GM12873 (cell line): Measurements from ENCODE around the gene CPEB1.

ENCODE experiments used
- CTCF ChIP-seq: IDR thresholded peaks from 2 replicates; pipeline ENCODE4 v1.5.1; 2012; ENCODE audit warnings: low read depth, mild to moderate bottlenecking, moderate library complexity, low read length, control low read depth; ENCODE audit not compliant: insufficient read depth; ENCODE audit errors: missing control alignments

The CPEB1 gene

GRCh38 chr15:82568986-82569385 is 78.2 kb downstream of the CPEB1 start:
- TF ChIP-seq CTCF, result no peak

- no peak for TF ChIP-seq CTCF
Measured at GRCh38 chr15:82567661-82568060, 79.5 kb downstream of the CPEB1 start.

GRCh38 chr15:82566690-82567089 is 80.5 kb downstream of the CPEB1 start:
- TF ChIP-seq CTCF, result no peak

GRCh38 chr15:82558502-82558901 is 88.7 kb downstream of the CPEB1 start:
- no peak for TF ChIP-seq CTCF

- no peak for TF ChIP-seq CTCF
Measured at GRCh38 chr15:82556315-82557035, 90.7 kb downstream of the CPEB1 start.

GRCh38 chr15:82554849-82555248 is 92.3 kb downstream of the CPEB1 start:
- TF ChIP-seq CTCF, result no peak

- TF ChIP-seq CTCF, result no peak
Measured at GRCh38 chr15:82554351-82554750, 92.8 kb downstream of the CPEB1 start.

GRCh38 chr15:82553846-82554245 is 93.3 kb downstream of the CPEB1 start:
- no peak for TF ChIP-seq CTCF
